Mesendoderm (in vitro differentiated cells): ENCODE results near the gene SMYD3.

Experiments
- DNase-seq: peaks from one replicate; pipeline ENCODE4 v3.0.0; 2013
- H2AK5ac ChIP-seq: 2 replicates; pipeline ENCODE4 v1.6.1; 2013; ENCODE audit warnings: low read length, inconsistent platforms
- H2BK120ac ChIP-seq: 2 replicates; pipeline ENCODE4 v1.6.1; 2013; ENCODE audit warnings: low read depth, mild to moderate bottlenecking, low read length, moderate library complexity, mixed read lengths
- H2BK15ac ChIP-seq: replicated peaks from 2 replicates; pipeline ENCODE4 v1.6.1; 2013; ENCODE audit warnings: low read depth, mild to moderate bottlenecking, moderate library complexity
- H2BK5ac ChIP-seq: 2 replicates; pipeline ENCODE4 v1.6.1; 2013; ENCODE audit warnings: low read length, inconsistent platforms
- H3K18ac ChIP-seq: 2 replicates; pipeline ENCODE4 v1.6.1; 2013; ENCODE audit warnings: mild to moderate bottlenecking, low read length, mixed read lengths
- H3K23ac ChIP-seq: one replicate; pipeline ENCODE4 v1.6.1; 2013; ENCODE audit warnings: low read length
- H3K27ac ChIP-seq: 2 replicates; pipeline ENCODE4 v1.5.1; 2013; ENCODE audit warnings: low read depth, mild to moderate bottlenecking, inconsistent platforms, low read length, moderate library complexity
- H3K27me3 ChIP-seq: 2 replicates; pipeline ENCODE4 v1.6.1; 2013; ENCODE audit warnings: low read length, control low read depth, mild to moderate bottlenecking, inconsistent platforms; ENCODE audit not compliant: insufficient read depth, poor library complexity
- H3K36me3 ChIP-seq: 2 replicates; pipeline ENCODE4 v1.6.1; 2013; ENCODE audit warnings: low read length, inconsistent platforms; ENCODE audit not compliant: control insufficient read depth, insufficient read depth
- H3K4ac ChIP-seq: one replicate; pipeline ENCODE4 v1.6.1; 2013; ENCODE audit warnings: low read depth, mild to moderate bottlenecking, low read length, moderate library complexity
- H3K4me1 ChIP-seq: 2 replicates; pipeline ENCODE4 v1.6.1; 2013; ENCODE audit warnings: low read depth, low read length, inconsistent platforms; ENCODE audit not compliant: control insufficient read depth
- H3K4me2 ChIP-seq: 2 replicates; pipeline ENCODE4 v1.6.1; 2013; ENCODE audit warnings: low read length
- H3K4me3 ChIP-seq: 2 replicates; pipeline ENCODE4 v1.5.1; 2013; ENCODE audit warnings: mild to moderate bottlenecking, low read length
- H3K56ac ChIP-seq: one replicate; pipeline ENCODE4 v1.6.1; 2013; ENCODE audit warnings: low read length
- H3K79me1 ChIP-seq: 2 replicates; pipeline ENCODE4 v1.6.1; 2013; ENCODE audit warnings: low read length, inconsistent platforms
- H3K79me2 ChIP-seq: 2 replicates; pipeline ENCODE4 v1.6.1; 2013; ENCODE audit warnings: mild to moderate bottlenecking, low read length; ENCODE audit not compliant: control insufficient read depth, insufficient read depth
- H3K9ac ChIP-seq: 2 replicates; pipeline ENCODE4 v1.6.1; 2013; ENCODE audit warnings: low read length, inconsistent platforms
- H4K5ac ChIP-seq: one replicate; pipeline ENCODE4 v1.6.1; 2013; ENCODE audit warnings: low read length
- H4K8ac ChIP-seq: one replicate; pipeline ENCODE4 v1.6.1; 2013; ENCODE audit warnings: low read depth, mild to moderate bottlenecking, control low read depth, low read length, moderate library complexity
- WGBS: extraction: QIAGEN DNeasy Blood & Tissue Kit; methylation state at CpG from one replicate; pipeline ENCODE4 v1.1.7; 2013; ENCODE audit warnings: low lambda C conversion rate, missing lambda C conversion rate; ENCODE audit not compliant: insufficient coverage; ENCODE audit errors: extremely low coverage; 5-methylcytosine and 5-hydroxymethylcytosine counted together

Gene SMYD3

DNA sequence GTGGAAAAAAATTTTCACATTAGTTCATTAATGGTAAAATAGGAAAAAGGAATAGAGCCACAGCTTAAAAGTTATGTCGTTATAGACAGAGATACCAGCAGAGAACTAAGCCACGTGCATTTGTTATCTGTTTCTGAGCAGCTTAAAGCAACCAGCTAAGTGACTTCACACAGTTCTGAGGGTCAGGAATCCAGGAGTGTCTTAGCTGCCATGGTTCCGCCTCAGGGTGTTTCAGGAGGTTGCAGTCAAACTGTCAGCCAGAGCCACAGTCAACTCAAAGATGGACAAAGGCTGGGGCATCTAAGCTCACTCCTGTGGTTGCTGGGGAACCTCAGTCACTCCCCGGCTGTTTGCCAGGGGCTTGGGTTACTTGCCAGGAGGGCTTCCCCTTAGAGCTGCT lies 515.8 kb downstream of the SMYD3 start:
- no peak overlapping the region for H4K8ac ChIP-seq
- no peak overlapping the region for H3K27ac ChIP-seq
- H2BK120ac ChIP-seq, result no peak overlapping the region
- no peaks in the 10 kb centered on the region for H3K36me3 ChIP-seq
- H4K5ac ChIP-seq, result no peak overlapping the region
- no peaks in the 10 kb centered on the region for H3K27me3 ChIP-seq
- no peak overlapping the region for H3K4me2 ChIP-seq
- no peak for DNase-seq
- no peak overlapping the region for H3K9ac ChIP-seq
- H2BK5ac ChIP-seq, result no peak overlapping the region
- H3K18ac ChIP-seq, result no peak overlapping the region
- H2AK5ac ChIP-seq, result no peak overlapping the region
- no peak overlapping the region for H3K56ac ChIP-seq
- no peak overlapping the region for H3K23ac ChIP-seq
- H3K4ac ChIP-seq, result no peak overlapping the region
- H3K79me1 ChIP-seq, result no peaks in the 10 kb centered on the region
- H3K4me3 ChIP-seq, result no peak overlapping the region
- peaks cover 2% of the 10 kb centered on the region for H3K4me1 ChIP-seq
- WGBS, result no CpG with 5 or more reads among the region's 4 CpGs
- H3K79me2 ChIP-seq, result no peaks in the 10 kb centered on the region
- no peak overlapping the region for H2BK15ac ChIP-seq

DNA sequence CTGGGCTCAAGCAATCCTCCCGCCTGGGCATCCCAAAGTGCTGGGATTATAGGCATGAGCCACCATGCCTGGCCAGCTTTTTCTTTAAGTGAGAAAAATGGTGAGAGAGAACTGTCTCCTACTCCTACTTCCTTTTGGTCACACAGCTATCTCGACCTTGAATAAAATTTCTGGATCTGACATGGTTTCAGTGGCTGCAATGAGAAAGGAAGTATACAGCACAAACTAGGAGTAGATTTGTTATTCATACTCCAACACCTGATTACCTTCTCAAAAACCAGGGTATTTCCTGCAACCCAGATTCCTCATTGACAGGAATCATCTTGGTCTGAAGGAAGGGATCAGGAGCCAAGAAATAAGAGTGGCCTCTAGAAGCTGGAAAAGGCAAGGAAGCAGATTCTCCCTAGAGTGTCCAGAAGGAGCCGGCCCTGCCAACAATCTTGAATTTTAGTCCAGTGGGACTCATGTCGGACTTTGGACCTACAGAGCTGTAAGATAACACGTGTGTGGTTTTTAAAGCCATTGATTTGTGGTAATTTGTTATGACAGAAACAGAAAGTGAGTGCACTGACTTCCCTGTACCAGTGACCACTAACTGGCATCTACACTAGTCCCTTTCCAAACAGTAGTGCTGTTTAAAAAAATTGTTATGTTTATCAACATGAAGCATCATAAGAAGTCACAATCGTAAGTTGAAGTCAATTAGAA lies 516.6 kb downstream of the SMYD3 start:
- H3K27ac ChIP-seq, result no peak overlapping the region

GRCh38 chr1:245988393-245989078 lies 518.5 kb downstream of the SMYD3 start:
- Histone ChIP-seq H3K4me2 (no peak overlapping the region), H2AK5ac (no peak overlapping the region), H3K4me1 (peaks cover 2% of the 10 kb centered on the region), H3K23ac (no peak overlapping the region), H2BK5ac (no peak overlapping the region), H2BK15ac (no peak overlapping the region), H3K27ac (no peak overlapping the region), H3K4me3 (no peak overlapping the region), H3K56ac (no peak overlapping the region), H3K79me2 (no peaks in the 10 kb centered on the region), H3K79me1 (no peaks in the 10 kb centered on the region), H4K5ac (no peak overlapping the region), H2BK120ac (no peak overlapping the region), H4K8ac (no peak overlapping the region), H3K36me3 (no peaks in the 10 kb centered on the region), H3K18ac (no peak overlapping the region), H3K9ac (no peak overlapping the region), H3K4ac (no peak overlapping the region), H3K27me3 (no peaks in the 10 kb centered on the region)
- no peak for DNase-seq
- WGBS, result no CpG with 5 or more reads among the region's 9 CpGs

More for the DNA sequence above, 516.6 kb downstream of the SMYD3 start:
- DNase-seq, result no peak
- Histone ChIP-seq H3K4me2 (no peak overlapping the region), H2BK5ac (no peak overlapping the region), H3K79me1 (no peaks in the 10 kb centered on the region), H3K4ac (no peak overlapping the region), H3K36me3 (no peaks in the 10 kb centered on the region), H2BK15ac (no peak overlapping the region), H3K18ac (no peak overlapping the region), H3K79me2 (no peaks in the 10 kb centered on the region), H3K9ac (no peak overlapping the region), H3K4me3 (no peak overlapping the region), H3K56ac (no peak overlapping the region), H3K4me1 (peaks cover 2% of the 10 kb centered on the region), H4K8ac (no peak overlapping the region), H3K27me3 (no peaks in the 10 kb centered on the region), H2AK5ac (no peak overlapping the region), H4K5ac (no peak overlapping the region), H3K23ac (no peak overlapping the region), H2BK120ac (no peak overlapping the region)
- WGBS, result no CpG with 5 or more reads among the region's 6 CpGs

DNA sequence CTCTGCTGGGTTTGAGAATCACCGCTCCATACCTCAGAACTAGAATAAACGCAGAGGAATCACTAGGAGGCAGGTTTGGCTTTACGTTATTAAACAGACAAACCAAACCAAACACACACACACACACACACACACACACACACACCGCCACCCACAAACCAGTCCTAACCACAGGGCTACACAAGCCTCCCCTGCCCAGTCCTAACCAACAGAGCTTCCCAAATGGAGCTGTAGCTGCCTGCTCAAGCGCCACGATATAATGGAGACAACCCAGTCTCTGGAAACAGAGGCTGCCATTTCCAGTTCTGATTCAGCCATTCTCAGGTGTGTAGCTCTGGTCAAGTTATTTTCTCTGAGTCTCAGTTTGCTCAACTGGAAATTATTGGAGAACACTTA lies 519.1 kb downstream of the SMYD3 start:
- Histone ChIP-seq H3K4me1 (peaks cover 2% of the 10 kb centered on the region), H3K36me3 (no peaks in the 10 kb centered on the region), H4K5ac (no peak overlapping the region), H3K23ac (no peak overlapping the region), H3K4me2 (no peak overlapping the region), H2BK5ac (no peak overlapping the region), H3K4me3 (no peak overlapping the region), H4K8ac (no peak overlapping the region), H3K27me3 (no peaks in the 10 kb centered on the region), H3K18ac (no peak overlapping the region), H2BK15ac (no peak overlapping the region), H3K79me2 (no peaks in the 10 kb centered on the region), H2AK5ac (no peak overlapping the region), H2BK120ac (no peak overlapping the region), H3K79me1 (no peaks in the 10 kb centered on the region), H3K9ac (no peak overlapping the region), H3K4ac (no peak overlapping the region), H3K27ac (no peak overlapping the region), H3K56ac (no peak overlapping the region)
- WGBS, result no CpG with 5 or more reads among the region's 6 CpGs
- no peak for DNase-seq

- Histone ChIP-seq H3K4me1 (peaks cover 2% of the 10 kb centered on the region), H2BK120ac (no peak overlapping the region), H4K5ac (no peak overlapping the region), H3K27ac (no peak overlapping the region), H3K56ac (no peak overlapping the region), H3K23ac (no peak overlapping the region), H3K4me3 (no peak overlapping the region), H3K27me3 (no peaks in the 10 kb centered on the region), H2BK15ac (no peak overlapping the region), H4K8ac (no peak overlapping the region), H3K36me3 (no peaks in the 10 kb centered on the region), H3K4ac (no peak overlapping the region), H2BK5ac (no peak overlapping the region), H3K4me2 (no peak overlapping the region), H2AK5ac (no peak overlapping the region), H3K79me2 (no peaks in the 10 kb centered on the region), H3K9ac (no peak overlapping the region), H3K18ac (no peak overlapping the region), H3K79me1 (no peaks in the 10 kb centered on the region)
- DNase-seq, result no peak
- 100% methylated on average over 1 of the region's 6 CpGs for WGBS
Measured at GRCh38 chr1:245987577-245987976, 519.5 kb downstream of the SMYD3 start.

GRCh38 chr1:245987219-245987545 lies 519.9 kb downstream of the SMYD3 start:
- H3K56ac ChIP-seq, result no peak overlapping the region
- H3K79me2 ChIP-seq, result no peaks in the 10 kb centered on the region
- no peak overlapping the region for H3K23ac ChIP-seq
- no peak for DNase-seq
- H3K9ac ChIP-seq, result no peak overlapping the region
- WGBS, result no CpG with 5 or more reads among the region's 2 CpGs
- H3K4me1 ChIP-seq, result peaks cover 2% of the 10 kb centered on the region
- no peak overlapping the region for H3K4me2 ChIP-seq
- H2BK120ac ChIP-seq, result no peak overlapping the region
- H2AK5ac ChIP-seq, result no peak overlapping the region
- H3K27me3 ChIP-seq, result no peaks in the 10 kb centered on the region
- H3K4me3 ChIP-seq, result no peak overlapping the region
- H4K5ac ChIP-seq, result no peak overlapping the region
- H3K79me1 ChIP-seq, result no peaks in the 10 kb centered on the region
- H3K4ac ChIP-seq, result no peak overlapping the region
- H2BK15ac ChIP-seq, result no peak overlapping the region
- no peak overlapping the region for H4K8ac ChIP-seq
- H2BK5ac ChIP-seq, result no peak overlapping the region
- no peak overlapping the region for H3K27ac ChIP-seq
- H3K18ac ChIP-seq, result no peak overlapping the region
- no peaks in the 10 kb centered on the region for H3K36me3 ChIP-seq
